ENCODE measurements around the gene MIAT.

GRCh38 chr22:26642465-26643417, 14.6 kb upstream of the MIAT start:
- TF ChIP-seq CTCF (IDR thresholded peaks at IDR 0.05), result no peak
- no peak for TF ChIP-seq POLR2A (IDR thresholded peaks at IDR 0.05)
